Cardiac fibroblast (primary cell): ENCODE data around the gene MLLT3.

Experiments
- DNase-seq, 2 donors: peaks; one replicate each; pipeline versions ENCODE4 v3.0.0 to v3.0.0-alpha.2; 2010; ENCODE audit warnings: low read depth in 2 of 2
- H3K4me3 ChIP-seq, 2 donors: replicated peaks in 1 of 2; 1 replicate in 1 of 2; 2 replicates in 1 of 2; pipeline ENCODE4 v1.5.1; 2011; ENCODE audit warnings: low read depth in 2 of 2, low read length in 2 of 2, mild to moderate bottlenecking in 2 of 2, moderate library complexity in 1 of 2
- CTCF ChIP-seq: IDR thresholded peaks from one replicate; pipeline ENCODE4 v1.5.1; 2011; ENCODE audit warnings: low read depth, mild to moderate bottlenecking, low read length, inconsistent platforms

MLLT3 gene

GRCh38 chr9:20340511-20340861, 281.8 kb downstream of the MLLT3 start:
- no peak for DNase-seq
- TF ChIP-seq CTCF, result no peak

GRCh38 chr9:20335668-20336332, 286.5 kb downstream of the MLLT3 start:
- no peak for DNase-seq
- TF ChIP-seq CTCF, result no peak
- H3K4me3 ChIP-seq, result no peak overlapping the region

More at GRCh38 chr9:20340511-20340861, 281.8 kb downstream of the MLLT3 start:
- no peak overlapping the region for H3K4me3 ChIP-seq

- DNase-seq, result peak in 1 of 2 donors; percentile 23
- no peak for TF ChIP-seq CTCF
- H3K4me3 ChIP-seq, result no peak overlapping the region
Measured at GRCh38 chr9:20333991-20334390, 288.3 kb downstream of the MLLT3 start.

GRCh38 chr9:20331095-20331685, 291.1 kb downstream of the MLLT3 start:
- no peak overlapping the region for H3K4me3 ChIP-seq
- TF ChIP-seq CTCF, result no peak
- no peak for DNase-seq

- DNase-seq, result no peak
- H3K4me3 ChIP-seq, result no peak overlapping the region
- TF ChIP-seq CTCF, result no peak
Measured at GRCh38 chr9:20330688-20331087, 291.6 kb downstream of the MLLT3 start.

GRCh38 chr9:20326516-20326915, 295.8 kb downstream of the MLLT3 start:
- no peak overlapping the region for H3K4me3 ChIP-seq
- no peak for TF ChIP-seq CTCF
- no peak for DNase-seq
